CD4-positive, alpha-beta T cell (primary cell): Measurements from ENCODE around the gene PODXL. TPM values are rescaled to one million over a fixed set of nuclear protein-coding genes. Genes with fewer than 3 reads are reported as not detected.

Experiments
- ATAC-seq: fragments of 200-7000 bp; cut with Tn5 transposase; one replicate; pipeline ENCODE4 v1.10.0; 2022; ENCODE audit warnings: mild to moderate bottlenecking; ENCODE audit not compliant: poor library complexity
- CTCF ChIA-PET: fragments of 350-600 bp; sonication (Branson Sonifier 250); formaldehyde crosslinking; loops from one replicate; lab custom pipeline; 2021; ENCODE audit warnings: antibody characterized with exemption, inconsistent platforms; lab: Charles Lee
- POLR2A ChIA-PET: fragments of 350-600 bp; sonication (Branson Sonifier 250); formaldehyde crosslinking; loops from one replicate; lab custom pipeline; 2021; ENCODE audit warnings: antibody characterized with exemption, inconsistent platforms; lab: Charles Lee
- DNase-seq, 14 experiments: peaks; one replicate each; pipeline ENCODE4 v3.0.0-alpha.2; 2013 to 2020; ENCODE audit warnings: mixed read lengths in 2 of 14
- H3K27ac ChIP-seq, 2 donors: one replicate each; pipeline versions ENCODE4 v1.5.1 to v1.7.0; 2013; ENCODE audit warnings: low read length in 2 of 2, low read depth in 1 of 2, mild to moderate bottlenecking in 1 of 2
- H3K27me3 ChIP-seq, 2 experiments: 1 replicate in 1 of 2; 2 replicates in 1 of 2; pipeline versions ENCODE4 v1.6.1 to v1.7.0; 2013; ENCODE audit warnings: low read length in 2 of 2, control low read depth in 1 of 2, mild to moderate bottlenecking in 1 of 2, moderate library complexity in 1 of 2; ENCODE audit not compliant: insufficient read depth in 2 of 2, control insufficient read depth in 1 of 2
- H3K36me3 ChIP-seq: one replicate; pipeline ENCODE4 v1.6.1; 2013; ENCODE audit warnings: low read length, control low read depth; ENCODE audit not compliant: insufficient read depth
- H3K4me1 ChIP-seq: one replicate; pipeline ENCODE4 v1.6.1; 2013; ENCODE audit warnings: low read length, control low read depth; ENCODE audit not compliant: insufficient read depth
- H3K4me3 ChIP-seq: one replicate; pipeline ENCODE4 v1.5.1; 2013; ENCODE audit warnings: mild to moderate bottlenecking, low read length, moderate library complexity
- H3K9me3 ChIP-seq, 2 experiments: 1 replicate in 1 of 2; 2 replicates in 1 of 2; pipeline versions ENCODE4 v1.6.1 to v1.7.0; 2013; ENCODE audit warnings: low read length in 2 of 2, mild to moderate bottlenecking in 2 of 2, control low read depth in 1 of 2, moderate library complexity in 1 of 2; ENCODE audit not compliant: control insufficient read depth in 1 of 2, insufficient read depth in 1 of 2
- H3K27ac Mint-ChIP-seq: one replicate; pipeline ENCODE4 v1.8.0; 2020; ENCODE audit warnings: mixed read lengths
- H3K27me3 Mint-ChIP-seq: one replicate; pipeline ENCODE4 v1.8.0; 2021; ENCODE audit warnings: mixed read lengths
- H3K36me3 Mint-ChIP-seq: one replicate; pipeline ENCODE4 v1.8.0; 2021; ENCODE audit warnings: low read depth, mixed read lengths
- H3K4me1 Mint-ChIP-seq: one replicate; pipeline ENCODE4 v1.8.0; 2021; ENCODE audit warnings: low read depth, mixed read lengths
- H3K4me3 Mint-ChIP-seq: one replicate; pipeline ENCODE4 v1.8.0; 2020; ENCODE audit warnings: mild to moderate bottlenecking, mixed read lengths
- H3K9me3 Mint-ChIP-seq: one replicate; pipeline ENCODE4 v1.8.0; 2020; ENCODE audit warnings: mixed read lengths
- intact Hi-C, 2 experiments: fragments of 100-400 bp; cut with DNase I in 1 of 2; cut with micrococcal nuclease in 1 of 2; formaldehyde crosslinking; loops; one replicate each; pipeline versions ENCODE4 v1.15.1 to v1.9.0; 2023 to 2025; cut with DNase I, micrococcal nuclease
- total RNA-seq, 174 experiments: library from RNA in 2 of 174; stranded (reverse) in 2 of 174; gene quantifications; one replicate each; pipeline ENCODE4 v1.2.3 and lab custom pipeline; 2021 to 2026
- TF ChIP-seq, protein P1 (sequence below): fragments of 200-600 bp; IDR thresholded peaks from one replicate; pipeline ENCODE4 v1.8.0; 2022; ENCODE audit warnings: antibody characterized with exemption, mild to moderate bottlenecking

Gene PODXL
- total RNA-seq, 2 experiments from 2014 or later, result 0.16 to 0.47 TPM

DNA sequence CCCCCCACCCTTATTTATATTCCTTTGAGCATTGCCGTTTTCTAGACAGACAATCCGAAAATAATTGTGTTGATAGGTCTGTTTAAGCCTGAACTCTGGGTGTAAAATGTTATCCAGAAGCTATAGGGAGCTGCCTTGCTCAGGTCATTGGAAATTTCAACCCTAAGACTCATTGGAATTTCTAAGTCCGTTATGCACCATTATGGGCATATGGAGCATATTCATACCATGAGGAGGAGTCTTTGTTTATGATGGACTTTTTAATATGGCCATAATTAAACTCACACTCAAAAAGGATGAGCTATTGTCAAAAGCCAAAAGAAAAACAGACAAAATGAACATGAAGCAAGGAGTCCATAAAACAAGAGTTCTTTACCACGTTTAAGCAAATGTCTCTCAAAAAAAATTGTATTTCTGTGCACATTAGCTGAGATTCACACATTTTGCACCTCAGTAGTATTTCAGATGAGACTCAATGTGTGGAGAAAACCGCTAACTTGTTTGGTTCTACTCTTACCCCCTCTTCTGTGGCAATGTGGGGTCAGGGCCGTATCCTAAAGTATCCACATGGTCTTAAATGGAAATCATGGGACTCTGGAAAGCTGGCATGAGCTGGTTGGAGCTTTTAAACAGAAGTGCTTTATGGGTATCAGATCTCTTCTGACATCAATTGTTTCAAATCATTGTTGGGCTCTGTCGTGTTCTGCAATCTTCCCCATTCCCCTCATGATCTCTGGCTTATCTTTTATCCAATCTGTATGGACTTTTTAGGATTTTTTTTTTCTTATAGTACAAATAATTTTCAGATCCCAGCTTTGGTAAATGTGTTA, 60.5 kb downstream of the PODXL start:
- Mint-ChIP-seq H3K4me3 (no peak overlapping the region), H3K27ac (no peak overlapping the region), H3K36me3 (peaks cover 39% of the 10 kb centered on the region), H3K9me3 (no peaks in the 10 kb centered on the region), H3K27me3 (no peaks in the 10 kb centered on the region), H3K4me1 (peaks cover 10% of the 10 kb centered on the region)
- ATAC-seq (no peak), DNase-seq (no peak)
- intact Hi-C loops, result no loop called here
- H3K27me3 ChIP-seq, result no peaks in the 10 kb centered on the region
- ChIA-PET POLR2A (no interaction called here), CTCF (no interaction called here)
- peaks cover 17% of the 10 kb centered on the region for H3K36me3 ChIP-seq
- no peaks in the 10 kb centered on the region for H3K9me3 ChIP-seq
- TF ChIP-seq, protein P1, sequence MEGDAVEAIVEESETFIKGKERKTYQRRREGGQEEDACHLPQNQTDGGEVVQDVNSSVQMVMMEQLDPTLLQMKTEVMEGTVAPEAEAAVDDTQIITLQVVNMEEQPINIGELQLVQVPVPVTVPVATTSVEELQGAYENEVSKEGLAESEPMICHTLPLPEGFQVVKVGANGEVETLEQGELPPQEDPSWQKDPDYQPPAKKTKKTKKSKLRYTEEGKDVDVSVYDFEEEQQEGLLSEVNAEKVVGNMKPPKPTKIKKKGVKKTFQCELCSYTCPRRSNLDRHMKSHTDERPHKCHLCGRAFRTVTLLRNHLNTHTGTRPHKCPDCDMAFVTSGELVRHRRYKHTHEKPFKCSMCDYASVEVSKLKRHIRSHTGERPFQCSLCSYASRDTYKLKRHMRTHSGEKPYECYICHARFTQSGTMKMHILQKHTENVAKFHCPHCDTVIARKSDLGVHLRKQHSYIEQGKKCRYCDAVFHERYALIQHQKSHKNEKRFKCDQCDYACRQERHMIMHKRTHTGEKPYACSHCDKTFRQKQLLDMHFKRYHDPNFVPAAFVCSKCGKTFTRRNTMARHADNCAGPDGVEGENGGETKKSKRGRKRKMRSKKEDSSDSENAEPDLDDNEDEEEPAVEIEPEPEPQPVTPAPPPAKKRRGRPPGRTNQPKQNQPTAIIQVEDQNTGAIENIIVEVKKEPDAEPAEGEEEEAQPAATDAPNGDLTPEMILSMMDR, result no peak
- no peak overlapping the region for H3K4me3 ChIP-seq
- H3K4me1 ChIP-seq, result no peaks in the 10 kb centered on the region
- H3K27ac ChIP-seq, result no peak overlapping the region

DNA sequence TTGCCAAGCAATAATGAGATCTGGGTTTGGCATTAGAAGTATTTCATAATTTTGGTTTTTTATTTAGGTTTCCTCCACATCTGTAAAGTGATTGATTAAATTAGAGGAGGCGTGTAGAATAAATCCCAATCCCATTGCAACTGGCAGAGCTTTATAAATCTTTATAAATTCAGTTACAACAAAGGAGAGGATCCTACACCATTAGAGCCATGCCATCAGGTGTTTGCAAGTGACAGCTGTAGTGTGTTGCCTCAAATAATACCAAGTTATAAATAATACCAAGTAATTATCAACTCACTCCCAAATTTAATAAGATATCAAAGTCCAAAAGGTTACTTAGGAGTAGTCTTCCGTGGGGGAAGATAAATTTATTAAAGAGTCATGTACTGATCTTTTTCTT, 62.2 kb downstream of the PODXL start:
- H3K27me3 ChIP-seq, result no peaks in the 10 kb centered on the region
- H3K27ac ChIP-seq, result no peak overlapping the region
- Mint-ChIP-seq H3K4me3 (no peak overlapping the region), H3K9me3 (no peaks in the 10 kb centered on the region), H3K27me3 (no peaks in the 10 kb centered on the region), H3K27ac (no peak overlapping the region), H3K4me1 (no peaks in the 10 kb centered on the region), H3K36me3 (peaks cover 49% of the 10 kb centered on the region)
- H3K4me3 ChIP-seq, result no peak overlapping the region
- ATAC-seq (no peak), DNase-seq (no peak)
- H3K9me3 ChIP-seq, result no peaks in the 10 kb centered on the region
- TF ChIP-seq, protein P1, result no peak
- POLR2A ChIA-PET, result no interaction called here
- no peaks in the 10 kb centered on the region for H3K4me1 ChIP-seq
- CTCF ChIA-PET, result interaction anchor here (1.0 kb wide), 1 partner anchor 14 kb away, joined by 3 read pairs; no protein-coding TSS in a partner anchor
- H3K36me3 ChIP-seq, result peaks cover 17% of the 10 kb centered on the region
- intact Hi-C loops, result no loop called here

DNA sequence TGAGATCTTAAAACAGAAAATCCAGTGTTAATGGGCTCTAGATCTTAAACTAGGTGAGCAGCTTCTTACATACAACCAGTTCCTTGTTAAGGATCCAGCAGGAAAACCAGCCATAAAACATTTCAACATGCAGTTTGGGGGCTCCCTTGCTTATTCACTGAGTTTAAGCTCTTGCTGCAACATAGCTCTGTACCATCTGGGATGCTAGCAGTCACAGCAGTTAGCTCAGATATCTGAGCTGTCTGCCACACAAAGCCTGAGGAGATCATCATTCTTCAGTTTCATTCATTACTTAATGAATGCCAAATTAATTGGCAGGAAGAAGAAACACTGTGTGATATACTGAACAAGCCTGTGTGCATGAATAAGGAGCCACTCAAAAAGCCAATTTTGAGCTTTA, 62.8 kb downstream of the PODXL start:
- peaks cover 17% of the 10 kb centered on the region for H3K36me3 ChIP-seq
- H3K27ac ChIP-seq, result no peak overlapping the region
- ATAC-seq, result no peak
- intact Hi-C loops, result no loop called here
- CTCF ChIA-PET, result interaction anchor here (1.0 kb wide), 2 partner anchors 8 to 15 kb away, joined by 3 read pairs; no protein-coding TSS in a partner anchor
- H3K27ac Mint-ChIP-seq, result no peak overlapping the region
- DNase-seq, result no peak
- no peaks in the 10 kb centered on the region for H3K4me1 Mint-ChIP-seq
- TF ChIP-seq, protein P1, result no peak
- no peaks in the 10 kb centered on the region for H3K27me3 ChIP-seq
- POLR2A ChIA-PET, result no interaction called here
- no peak overlapping the region for H3K4me3 Mint-ChIP-seq
- no peaks in the 10 kb centered on the region for H3K4me1 ChIP-seq
- peaks cover 55% of the 10 kb centered on the region for H3K36me3 Mint-ChIP-seq
- no peaks in the 10 kb centered on the region for H3K9me3 ChIP-seq
- no peaks in the 10 kb centered on the region for H3K9me3 Mint-ChIP-seq
- H3K27me3 Mint-ChIP-seq, result no peaks in the 10 kb centered on the region
- no peak overlapping the region for H3K4me3 ChIP-seq
